Activated effector memory CD4-positive, alpha-beta T cell treated with anti-CD3 and anti-CD28 coated beads, Interleukin-2, amount 50 U/mL, for 16 hours (primary cell): ENCODE results near the gene CDKN2B-AS1.
"Not testable (repeated sequence)": the region's sequence is repeated elsewhere in the genome, so short reads cannot be mapped to it uniquely, and the experiment has no call there.

Experiments
- DNase-seq: peaks from one replicate; pipeline ENCODE4 v3.0.0-alpha.2; 2020

CDKN2B-AS1 gene

DNA sequence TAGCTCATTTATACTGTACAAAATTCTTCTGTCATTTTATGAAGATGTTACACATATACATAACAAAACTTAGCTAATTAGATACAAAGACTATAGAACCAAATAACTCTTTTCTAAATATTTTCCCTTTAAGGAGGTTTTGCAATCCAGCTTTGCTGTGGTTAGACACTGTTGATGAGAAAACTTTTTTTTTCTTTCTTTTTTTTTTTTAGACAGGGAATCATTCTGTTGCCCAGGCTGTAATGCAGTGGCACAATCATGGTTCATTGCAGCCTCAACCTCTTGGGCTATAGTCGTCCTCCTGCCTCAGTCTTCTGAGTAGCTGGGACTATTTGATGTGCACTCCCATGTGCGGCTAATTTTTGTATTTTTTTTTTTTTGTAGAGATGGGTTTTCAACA, 53.0 kb downstream of the CDKN2B-AS1 start:
- DNase-seq = no peak

DNA sequence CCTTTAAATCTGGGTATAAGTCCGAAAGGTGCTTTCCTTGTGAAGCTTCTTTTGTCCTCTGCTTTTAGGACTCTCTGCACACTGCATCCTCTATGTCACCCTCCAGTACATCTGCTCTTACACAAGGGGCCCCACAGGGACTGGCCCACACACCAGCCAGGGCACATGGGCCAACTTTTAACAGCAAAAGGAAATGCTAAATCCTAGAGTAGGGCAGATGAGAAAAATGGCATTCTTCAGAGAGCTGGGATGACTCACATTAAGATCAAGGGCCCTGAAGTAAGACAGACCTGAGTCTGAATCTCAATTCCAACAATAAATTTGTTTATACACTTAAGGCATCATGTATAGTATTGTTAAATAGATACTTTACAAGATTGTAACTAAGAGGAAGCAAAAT, 54.8 kb downstream of the CDKN2B-AS1 start:
- no peak for DNase-seq

DNA sequence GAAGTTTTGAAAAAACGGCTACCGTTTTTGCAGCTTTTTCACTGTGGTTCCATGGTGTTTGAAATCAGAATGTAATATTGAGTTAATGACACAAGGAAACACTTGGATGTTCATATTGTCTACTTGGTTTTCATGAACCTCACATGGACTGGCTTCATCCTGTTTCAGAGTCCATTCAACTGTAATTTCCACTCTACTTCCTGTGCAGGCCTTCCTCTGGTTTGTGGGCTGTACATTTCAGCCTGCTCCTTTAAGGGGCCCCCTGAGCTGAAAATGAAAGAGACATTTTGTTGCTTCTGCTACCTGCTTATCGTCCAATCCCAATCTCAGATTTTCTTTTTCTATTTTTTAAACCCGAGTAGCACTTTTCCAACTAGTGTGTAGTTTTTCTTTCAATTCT, 56.3 kb downstream of the CDKN2B-AS1 start:
- DNase-seq = no peak

DNA sequence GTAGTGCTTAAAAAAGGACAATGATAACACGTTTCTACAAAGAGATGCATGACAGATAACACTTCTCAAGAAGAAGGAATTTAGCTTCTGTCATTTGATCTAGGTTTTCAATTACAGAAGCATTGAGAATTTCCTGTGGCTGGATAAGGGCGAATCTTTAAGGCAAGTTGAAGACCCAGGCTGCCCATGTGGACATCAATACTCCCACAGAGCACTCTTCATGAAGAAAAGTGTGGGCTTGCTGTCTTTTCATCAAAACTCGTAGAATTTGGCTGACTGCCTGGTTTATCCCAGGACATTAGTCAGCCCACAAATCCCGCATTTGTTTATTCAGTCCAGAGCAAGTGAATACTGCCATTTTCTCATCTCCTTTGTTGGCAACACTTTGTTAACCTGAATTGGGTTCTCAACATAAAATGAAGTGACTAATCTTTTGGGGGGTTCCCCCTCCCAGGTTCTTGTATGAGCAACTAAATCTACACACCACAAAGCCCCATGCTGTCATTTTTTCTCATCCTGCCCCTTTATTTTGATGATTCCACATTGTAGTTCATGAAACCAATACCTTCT, 57.9 kb downstream of the CDKN2B-AS1 start:
- DNase-seq = no peak

GRCh38 chr9:22053178-22053577, 58.6 kb downstream of the CDKN2B-AS1 start:
- DNase-seq = no peak

DNA sequence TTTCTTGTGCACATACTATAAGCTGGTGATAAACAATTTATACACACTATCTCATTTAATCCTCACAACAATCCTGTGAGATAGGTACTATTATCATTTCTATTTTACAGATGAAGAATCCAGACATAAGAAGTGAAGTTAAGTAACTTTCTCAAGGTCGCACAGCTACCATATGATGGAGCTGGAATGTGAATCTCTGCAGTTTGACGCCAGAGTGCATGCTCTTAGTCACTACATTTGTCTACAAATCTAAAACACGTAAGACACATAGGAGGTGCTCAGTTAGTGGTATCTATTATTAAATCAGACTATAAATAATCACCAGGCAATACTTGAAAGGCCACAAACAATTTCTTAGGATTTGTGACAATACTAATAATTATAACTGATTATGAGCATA, 59.5 kb downstream of the CDKN2B-AS1 start:
- no peak for DNase-seq

- DNase-seq = no peak
Measured at GRCh38 chr9:22054529-22054928, 59.9 kb downstream of the CDKN2B-AS1 start.

- no peak for DNase-seq
Measured at GRCh38 chr9:22055090-22055489, 60.5 kb downstream of the CDKN2B-AS1 start.

GRCh38 chr9:22056402-22056801, 61.8 kb downstream of the CDKN2B-AS1 start:
- no peak for DNase-seq

- DNase-seq = not testable (repeated sequence)
Measured at GRCh38 chr9:22057972-22058371, 63.4 kb downstream of the CDKN2B-AS1 start.

- DNase-seq = no peak
Measured at GRCh38 chr9:22060831-22061383, 66.3 kb downstream of the CDKN2B-AS1 start.

DNA sequence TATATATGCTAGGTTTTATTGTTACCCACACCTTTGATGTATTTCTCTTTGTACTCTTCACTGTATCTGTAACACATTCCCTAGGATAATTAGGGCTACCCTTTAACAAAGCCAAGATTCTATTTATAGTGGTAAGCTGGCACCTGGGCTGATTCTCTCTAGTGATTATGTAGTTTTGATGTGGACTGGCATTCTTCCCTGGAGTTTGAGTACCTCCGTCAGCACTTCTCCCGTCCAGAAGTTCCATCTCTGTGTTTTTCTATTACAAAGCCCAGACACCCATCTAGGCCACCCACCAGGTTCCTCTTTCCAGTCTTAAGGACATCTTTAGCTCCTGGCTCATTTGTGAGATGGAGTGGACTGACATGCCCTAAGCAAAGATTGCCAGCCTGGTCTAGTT, 70.4 kb downstream of the CDKN2B-AS1 start:
- DNase-seq = no peak

- no peak for DNase-seq
Measured at GRCh38 chr9:22065431-22066200, 71.0 kb downstream of the CDKN2B-AS1 start.

- no peak for DNase-seq
Measured at GRCh38 chr9:22067196-22067595, 72.6 kb downstream of the CDKN2B-AS1 start.

DNA sequence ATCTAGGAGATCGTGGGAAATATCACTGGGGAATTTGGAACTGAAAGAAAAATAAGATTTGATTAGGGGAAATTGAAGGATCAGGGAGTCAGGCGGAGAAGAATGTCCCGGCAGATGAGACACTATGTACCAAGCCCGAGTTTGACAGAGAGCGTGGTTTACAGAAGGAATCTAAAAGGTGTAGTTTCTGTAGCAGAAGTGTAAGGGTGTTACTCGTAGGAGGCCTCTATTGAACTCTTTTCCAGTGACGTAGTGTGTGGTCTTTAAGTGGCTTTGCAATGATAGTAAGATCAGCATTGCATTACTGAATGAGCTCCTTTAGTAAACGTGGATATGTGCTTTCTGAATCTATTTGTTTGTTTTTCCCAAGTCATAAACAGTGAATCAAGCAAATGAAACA, 73.8 kb downstream of the CDKN2B-AS1 start:
- DNase-seq = no peak

DNA sequence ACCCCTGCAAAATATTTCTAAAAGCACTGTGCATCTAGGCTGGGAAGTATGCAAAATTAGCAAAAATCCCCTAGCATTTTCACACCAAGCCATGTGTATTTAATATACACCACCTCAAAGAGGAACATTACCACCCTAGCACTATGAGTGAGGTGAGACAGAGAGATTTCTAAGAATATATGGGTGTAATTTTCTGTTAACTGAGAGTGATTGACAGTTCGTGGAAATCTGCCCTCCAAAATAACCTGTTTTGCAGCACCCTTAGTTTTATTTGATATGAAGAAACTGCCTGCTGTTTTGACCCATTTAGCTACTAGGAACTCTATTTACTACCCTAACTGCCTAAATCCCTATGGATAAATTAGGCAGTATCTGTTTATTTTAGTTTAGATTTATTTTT, 78.8 kb downstream of the CDKN2B-AS1 start:
- no peak for DNase-seq

- no peak for DNase-seq
Measured at GRCh38 chr9:22078081-22078480, 83.5 kb downstream of the CDKN2B-AS1 start.

GRCh38 chr9:22079873-22080341, 85.3 kb downstream of the CDKN2B-AS1 start:
- DNase-seq = peak; percentile 71

DNA sequence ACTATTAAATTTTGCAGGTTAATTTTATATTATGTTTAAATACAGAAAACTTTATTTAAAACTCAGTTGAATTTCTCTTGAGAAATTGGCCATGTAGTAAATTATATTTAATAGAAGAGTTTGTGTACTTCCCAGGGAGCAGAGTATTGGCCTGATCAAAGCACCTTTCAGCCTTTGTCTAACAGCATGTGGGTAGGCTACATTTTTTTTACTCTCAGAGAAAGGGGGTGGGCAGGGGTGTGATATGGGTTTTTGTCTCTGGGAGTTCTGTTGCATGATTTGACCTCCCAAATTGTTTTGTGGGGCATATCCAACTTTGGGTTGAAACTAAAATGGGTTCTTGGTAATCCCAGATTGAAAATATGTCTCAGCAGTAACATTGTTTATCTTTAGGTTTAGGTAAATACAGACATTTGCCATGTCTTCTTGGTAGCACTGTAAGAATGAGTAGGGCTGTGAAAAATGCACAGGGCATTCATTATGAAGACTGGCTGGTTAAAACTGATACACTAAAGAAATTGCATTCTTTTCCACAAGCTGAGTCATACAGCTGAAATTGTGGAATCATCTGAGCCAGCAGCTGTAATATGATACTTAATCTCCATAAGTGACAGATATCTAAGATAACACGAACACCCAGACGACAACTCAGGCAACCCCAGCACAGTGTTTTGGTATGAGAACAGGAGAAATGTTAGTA, 89.9 kb downstream of the CDKN2B-AS1 start:
- no peak for DNase-seq

DNA sequence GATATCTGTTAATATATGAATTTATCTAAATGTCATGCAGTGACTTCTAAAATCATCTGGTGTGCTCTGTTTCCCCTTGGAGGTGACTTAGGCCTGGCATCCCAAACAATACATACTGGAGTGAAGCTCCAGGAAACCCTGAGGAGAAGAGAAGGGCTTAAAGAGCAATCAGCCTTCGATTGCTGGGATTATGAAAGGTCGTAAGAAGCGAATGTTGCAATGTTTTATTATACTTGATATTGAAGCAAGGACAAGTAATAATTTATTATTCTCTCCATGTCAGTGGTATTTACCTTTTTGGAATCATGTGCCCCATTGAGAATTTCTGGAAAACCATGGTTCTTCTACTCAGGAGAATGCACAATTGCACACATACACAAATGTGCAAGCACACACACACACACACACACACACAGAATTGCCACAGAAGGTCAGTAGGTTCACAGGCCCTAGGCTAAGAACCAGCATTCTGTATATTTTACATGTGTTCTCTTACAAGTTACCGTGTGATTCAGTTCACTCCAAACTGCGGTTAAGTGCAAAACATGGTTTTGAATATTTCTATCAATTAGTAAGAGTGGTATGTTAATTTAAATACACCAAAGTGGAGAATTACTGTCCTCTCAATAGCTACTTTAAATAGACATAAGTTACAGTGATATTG, 93.6 kb downstream of the CDKN2B-AS1 start:
- no peak for DNase-seq

DNA sequence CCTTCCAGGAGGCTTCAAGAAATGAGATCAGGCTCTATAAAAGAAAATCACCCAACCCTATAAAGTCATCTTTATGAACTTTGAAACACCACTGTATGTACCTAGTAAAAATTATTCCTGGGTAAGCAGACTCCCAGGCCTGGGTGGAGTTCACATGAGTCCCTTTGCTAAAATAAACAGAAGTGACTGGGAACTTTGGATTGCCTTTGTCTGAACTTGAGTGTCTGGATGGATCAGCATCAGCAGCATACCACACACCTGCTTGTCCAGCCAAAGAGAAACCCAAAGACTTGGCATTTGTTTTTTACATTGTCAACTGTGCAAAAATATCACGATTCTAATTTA, 94.1 kb downstream of the CDKN2B-AS1 start:
- DNase-seq = no peak

DNA sequence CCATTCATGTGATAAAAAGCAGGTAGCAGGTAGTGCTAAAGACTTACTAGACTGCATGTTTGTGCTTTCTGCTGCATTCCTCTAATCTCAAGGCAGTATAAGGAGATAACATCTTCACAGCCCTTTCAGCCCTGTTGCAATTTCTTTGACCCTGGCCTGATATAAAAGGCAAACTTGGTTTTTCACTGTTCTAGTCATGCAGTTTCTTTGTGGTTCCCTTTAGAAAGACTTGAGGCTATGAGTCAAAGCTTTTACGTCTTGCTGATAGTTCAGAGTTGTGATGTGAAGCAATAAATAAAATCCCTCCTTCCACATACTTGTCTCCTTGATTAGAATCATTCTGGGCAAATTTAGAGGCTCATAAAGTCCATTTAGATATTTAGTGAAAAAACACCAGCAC, 103.1 kb downstream of the CDKN2B-AS1 start:
- DNase-seq = no peak

DNA sequence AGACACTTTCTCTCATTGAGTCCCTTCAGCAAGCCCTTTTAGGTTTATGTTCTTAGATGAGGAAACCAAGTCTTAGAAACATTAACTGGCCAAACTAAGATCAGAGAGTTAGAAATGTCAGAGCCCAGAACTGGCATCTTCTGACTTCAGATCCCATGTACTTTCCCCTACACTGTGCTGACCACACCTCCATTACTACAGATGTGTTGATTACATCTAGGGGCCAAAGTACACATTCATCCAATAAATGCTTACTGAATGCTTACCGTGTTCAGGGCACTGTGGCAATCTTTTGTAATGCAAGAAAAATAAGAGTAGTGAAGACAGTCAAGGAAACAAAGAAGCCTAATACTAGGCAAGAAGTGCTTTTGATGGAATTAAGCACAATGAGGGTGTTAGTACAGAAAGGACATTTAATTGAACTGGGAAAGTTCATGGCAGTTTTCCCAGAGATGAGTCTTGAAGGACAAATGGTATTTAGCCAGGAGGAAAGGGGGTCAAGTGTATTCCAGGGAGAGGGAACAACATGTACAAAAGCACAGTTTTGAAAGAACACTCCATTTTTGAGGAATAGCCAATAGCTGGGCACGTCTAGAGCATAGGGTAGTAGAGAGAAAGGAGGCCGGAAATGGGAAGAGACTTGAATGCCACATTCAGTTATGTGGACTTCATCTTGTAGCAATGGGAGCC, 104.2 kb downstream of the CDKN2B-AS1 start:
- no peak for DNase-seq
